Vagina (tissue), 2 donors: Measurements from ENCODE around the gene HADHB.

Experiments
- POLR2A ChIP-seq, 2 donors: fragments of 450-650 bp; IDR thresholded peaks; one replicate each; pipeline ENCODE4 v1.6.1; 2017; ENCODE audit warnings: antibody characterized with exemption in 2 of 2, mild to moderate bottlenecking in 2 of 2, moderate library complexity in 2 of 2
- TF ChIP-seq, protein P1 (sequence below), 3 experiments: fragments of 450-650 bp in 2 of 3; fragments of 200-600 bp in 1 of 3; sonication (generic) in 1 of 3; IDR thresholded peaks; one replicate each; pipeline ENCODE4 v1.5.1; 2017 to 2019; ENCODE audit warnings: antibody characterized with exemption in 3 of 3, mild to moderate bottlenecking in 2 of 3, moderate library complexity in 2 of 3

DNA sequence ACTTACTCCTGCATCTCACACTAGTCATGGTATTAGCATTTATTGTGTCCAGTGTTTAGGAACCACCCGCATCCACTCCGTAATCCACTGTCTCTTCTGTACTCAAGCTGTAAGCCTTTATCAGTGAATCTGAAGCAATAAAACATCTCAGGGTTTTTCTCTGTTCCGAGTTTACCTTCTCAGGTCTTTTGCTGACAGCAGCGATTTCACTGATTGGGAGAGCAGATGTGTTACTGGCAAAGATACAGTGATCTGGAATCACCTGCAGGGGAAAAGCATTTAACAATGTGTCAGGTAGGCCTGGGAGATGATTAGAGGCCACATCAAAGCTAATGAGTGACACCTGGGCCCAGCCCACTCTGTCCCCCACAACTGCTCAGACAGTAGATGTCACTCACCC, 47.2 kb upstream of the HADHB start:
- no peak for TF ChIP-seq POLR2A (IDR thresholded peaks at IDR 0.05)
- TF ChIP-seq, protein P1, sequence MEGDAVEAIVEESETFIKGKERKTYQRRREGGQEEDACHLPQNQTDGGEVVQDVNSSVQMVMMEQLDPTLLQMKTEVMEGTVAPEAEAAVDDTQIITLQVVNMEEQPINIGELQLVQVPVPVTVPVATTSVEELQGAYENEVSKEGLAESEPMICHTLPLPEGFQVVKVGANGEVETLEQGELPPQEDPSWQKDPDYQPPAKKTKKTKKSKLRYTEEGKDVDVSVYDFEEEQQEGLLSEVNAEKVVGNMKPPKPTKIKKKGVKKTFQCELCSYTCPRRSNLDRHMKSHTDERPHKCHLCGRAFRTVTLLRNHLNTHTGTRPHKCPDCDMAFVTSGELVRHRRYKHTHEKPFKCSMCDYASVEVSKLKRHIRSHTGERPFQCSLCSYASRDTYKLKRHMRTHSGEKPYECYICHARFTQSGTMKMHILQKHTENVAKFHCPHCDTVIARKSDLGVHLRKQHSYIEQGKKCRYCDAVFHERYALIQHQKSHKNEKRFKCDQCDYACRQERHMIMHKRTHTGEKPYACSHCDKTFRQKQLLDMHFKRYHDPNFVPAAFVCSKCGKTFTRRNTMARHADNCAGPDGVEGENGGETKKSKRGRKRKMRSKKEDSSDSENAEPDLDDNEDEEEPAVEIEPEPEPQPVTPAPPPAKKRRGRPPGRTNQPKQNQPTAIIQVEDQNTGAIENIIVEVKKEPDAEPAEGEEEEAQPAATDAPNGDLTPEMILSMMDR (IDR thresholded peaks at IDR 0.05), result no peak
